ENCODE measurements around the gene CFAP97D2.

DNA sequence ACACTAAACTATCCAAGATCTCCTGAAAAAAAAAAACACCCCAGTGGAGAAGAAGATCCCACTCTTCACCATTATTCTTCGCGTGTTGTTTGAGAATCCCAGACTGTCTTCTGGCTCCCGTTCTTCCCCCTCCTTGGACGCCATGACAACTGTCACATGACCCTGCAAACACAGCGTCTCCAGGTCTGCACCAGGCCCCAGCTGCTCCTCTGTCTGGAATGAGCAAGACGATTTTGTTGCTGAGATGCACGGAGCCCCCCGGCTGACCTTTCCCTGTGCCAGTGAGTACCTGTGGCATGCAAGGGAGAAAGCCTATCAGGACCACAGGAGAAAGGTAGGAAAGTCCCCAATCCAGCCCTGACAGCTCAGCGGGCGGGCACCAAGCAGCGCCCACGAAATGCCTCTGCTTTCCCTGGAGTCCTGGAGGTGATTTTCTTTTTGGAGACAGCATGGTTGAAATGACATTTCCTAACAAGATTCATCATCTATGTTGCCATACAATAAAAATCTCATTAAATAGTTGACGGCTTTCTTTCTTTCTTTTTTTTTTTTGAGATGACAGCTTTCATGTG is at the start of gene CFAP97D2:
- TF ChIP-seq EZH2phosphoT487 (IDR thresholded peaks at IDR 0.05; ENCODE audit: borderline replicate concordance, low read length) = no peak
- TF ChIP-seq, protein P1, sequence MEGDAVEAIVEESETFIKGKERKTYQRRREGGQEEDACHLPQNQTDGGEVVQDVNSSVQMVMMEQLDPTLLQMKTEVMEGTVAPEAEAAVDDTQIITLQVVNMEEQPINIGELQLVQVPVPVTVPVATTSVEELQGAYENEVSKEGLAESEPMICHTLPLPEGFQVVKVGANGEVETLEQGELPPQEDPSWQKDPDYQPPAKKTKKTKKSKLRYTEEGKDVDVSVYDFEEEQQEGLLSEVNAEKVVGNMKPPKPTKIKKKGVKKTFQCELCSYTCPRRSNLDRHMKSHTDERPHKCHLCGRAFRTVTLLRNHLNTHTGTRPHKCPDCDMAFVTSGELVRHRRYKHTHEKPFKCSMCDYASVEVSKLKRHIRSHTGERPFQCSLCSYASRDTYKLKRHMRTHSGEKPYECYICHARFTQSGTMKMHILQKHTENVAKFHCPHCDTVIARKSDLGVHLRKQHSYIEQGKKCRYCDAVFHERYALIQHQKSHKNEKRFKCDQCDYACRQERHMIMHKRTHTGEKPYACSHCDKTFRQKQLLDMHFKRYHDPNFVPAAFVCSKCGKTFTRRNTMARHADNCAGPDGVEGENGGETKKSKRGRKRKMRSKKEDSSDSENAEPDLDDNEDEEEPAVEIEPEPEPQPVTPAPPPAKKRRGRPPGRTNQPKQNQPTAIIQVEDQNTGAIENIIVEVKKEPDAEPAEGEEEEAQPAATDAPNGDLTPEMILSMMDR (IDR thresholded peaks at IDR 0.05; ENCODE audit: low read depth, low read length, poor library complexity, severe bottlenecking) = no peak

All from DOHH2 (cell line).